GM21526 (cell line): ENCODE data around the gene GHITM.

Source experiments
- ATAC-seq: cut with Tn5 transposase; IDR thresholded peaks from one replicate; pipeline ENCODE4 v1.9.1; 2021; ENCODE audit warnings: moderate library complexity; ENCODE audit not compliant: unreplicated experiment, low FRiP score

The GHITM gene

DNA sequence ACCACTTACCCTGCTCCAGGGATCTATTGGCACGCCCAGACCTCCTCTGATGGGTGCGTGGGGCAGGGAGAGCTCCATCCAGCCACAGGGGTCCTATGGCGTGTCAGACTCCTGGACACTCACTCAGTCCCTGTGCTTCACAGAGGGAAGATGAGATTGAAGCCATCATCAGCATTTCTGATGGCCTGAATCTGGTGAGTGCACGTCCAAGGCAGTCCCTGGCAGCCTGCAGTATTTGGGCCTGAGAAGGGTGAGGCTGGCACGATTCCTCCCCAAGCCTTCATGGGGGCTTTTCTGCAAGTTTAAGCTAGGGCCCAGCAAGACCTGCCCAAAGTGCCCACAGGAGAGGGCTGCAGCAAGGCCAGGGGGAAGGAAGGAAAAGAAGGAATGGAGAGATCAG is 58.3 kb downstream of the GHITM start:
- no peak for ATAC-seq

DNA sequence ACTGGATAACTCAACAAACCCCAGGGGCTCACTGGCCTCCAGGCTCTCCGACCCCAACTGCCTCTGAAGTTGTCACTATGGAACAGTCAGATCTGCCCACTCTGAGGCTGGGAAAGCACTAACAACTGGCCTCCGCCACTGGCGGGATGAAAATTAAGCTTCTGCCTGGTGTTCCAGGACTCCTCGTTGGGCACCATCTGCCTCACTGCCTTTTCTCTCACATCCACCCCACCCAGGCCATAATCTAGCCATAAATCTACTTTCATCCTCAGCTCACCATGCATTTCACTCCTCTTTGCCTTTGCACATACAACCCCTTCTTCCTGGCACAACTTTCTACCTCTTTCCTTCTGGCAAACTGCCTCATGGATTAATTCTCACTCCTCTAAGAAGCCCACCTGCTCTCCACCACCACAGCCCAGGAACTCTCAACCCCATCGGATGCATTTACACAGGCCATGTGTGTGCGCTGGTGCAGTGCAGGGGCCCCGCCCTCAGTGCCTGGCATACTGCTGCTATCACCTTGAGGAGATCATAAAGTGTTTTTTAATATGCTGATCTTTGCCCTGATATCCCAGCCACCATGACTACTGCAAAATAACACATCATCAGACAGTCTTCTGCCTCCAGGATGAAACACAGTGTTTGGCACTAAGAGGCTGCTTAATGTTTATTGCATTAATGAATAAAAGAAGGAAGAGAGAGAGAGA is 59.1 kb downstream of the GHITM start:
- ATAC-seq, result no peak

DNA sequence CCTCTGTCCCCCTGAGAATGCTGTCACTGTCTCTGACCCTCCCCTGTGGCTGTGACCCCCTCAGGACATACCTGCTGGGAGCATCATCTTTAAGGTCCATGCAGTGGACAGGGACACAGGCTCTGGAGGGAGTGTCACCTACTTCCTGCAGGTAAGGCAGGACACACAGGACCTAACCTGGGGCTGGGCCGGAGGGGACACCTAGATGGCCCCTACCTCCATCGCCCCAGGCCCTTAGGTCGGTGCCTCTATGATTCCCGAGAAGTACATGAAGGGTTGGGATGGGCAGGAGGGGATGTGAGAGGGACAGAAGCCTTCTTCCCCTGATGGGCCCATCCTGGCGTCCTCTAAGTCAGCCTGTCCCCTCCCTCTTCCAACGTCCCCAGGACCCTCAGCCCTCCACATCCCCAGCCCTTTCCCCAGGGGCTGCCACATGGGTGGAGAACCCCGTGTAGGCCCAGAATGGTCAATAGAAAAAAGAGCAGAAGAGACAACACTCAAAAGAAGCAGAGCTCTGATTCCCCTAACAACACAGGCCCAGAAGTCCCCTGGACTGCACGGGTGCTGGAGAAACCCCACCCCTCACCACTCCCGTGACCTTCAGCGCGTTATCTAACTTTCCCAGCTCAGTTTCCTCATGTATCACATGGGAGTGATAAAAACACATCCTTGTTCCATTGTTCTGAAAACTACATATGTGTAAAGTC is 61.4 kb downstream of the GHITM start:
- no peak for ATAC-seq

DNA sequence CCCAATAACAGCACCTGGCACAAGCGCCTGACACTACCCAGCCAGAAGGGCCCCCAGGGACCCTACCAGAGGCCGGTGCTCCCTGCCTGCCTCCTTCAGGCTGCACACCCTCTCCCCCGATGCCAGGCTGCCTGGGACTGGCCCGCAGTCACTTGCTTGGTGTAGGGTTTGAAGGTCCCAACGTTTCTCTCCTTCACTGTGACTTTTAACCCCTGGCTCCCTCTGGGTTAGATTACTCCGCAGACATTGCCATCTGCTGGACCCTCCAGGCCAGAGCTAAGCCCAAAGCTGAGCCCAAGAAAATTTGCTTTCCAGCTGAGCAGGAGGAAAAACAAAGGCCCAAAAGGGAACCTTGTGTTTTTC is 61.9 kb downstream of the GHITM start:
- ATAC-seq, result no peak

DNA sequence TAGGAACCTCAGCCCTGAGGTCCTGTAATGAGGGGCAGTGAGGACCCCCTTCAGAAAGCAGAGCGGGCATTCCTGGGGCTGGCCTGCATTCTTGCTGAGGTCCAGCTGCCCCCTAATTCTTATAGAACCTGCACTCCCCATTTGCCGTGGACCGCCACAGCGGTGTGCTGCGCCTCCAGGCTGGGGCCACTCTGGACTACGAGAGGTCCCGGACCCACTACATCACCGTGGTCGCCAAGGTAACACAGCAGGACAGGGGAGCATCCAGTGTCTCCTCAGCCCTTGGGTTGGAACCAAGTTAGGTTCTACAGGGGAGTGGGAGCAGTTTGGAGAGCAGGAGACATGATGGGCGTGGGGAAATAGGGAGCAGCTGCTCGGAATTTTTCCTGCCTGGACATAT is 62.4 kb downstream of the GHITM start:
- ATAC-seq, result no peak

DNA sequence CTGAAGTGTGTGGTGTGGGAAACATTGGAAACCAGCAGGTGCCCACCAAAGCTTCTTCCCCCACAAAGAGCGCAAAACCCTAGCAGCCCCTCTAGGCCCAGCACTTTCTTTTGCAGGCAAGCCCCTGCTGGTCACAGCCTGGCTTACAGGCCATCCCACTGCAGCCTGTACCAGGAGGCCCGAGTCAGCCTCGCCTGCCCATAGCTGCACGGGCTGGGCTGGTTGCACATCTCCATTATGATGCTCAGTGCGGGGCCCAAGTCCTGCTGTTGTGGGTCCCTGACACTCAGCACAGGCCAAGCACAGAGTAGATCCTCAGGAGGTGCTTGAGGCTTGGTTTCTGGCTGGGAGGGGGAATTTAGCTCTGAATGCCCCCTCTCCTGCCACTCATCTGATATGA is 63.0 kb downstream of the GHITM start:
- ATAC-seq, result no peak
